ENCODE results near the gene VEZT. TPM values are rescaled to one million over a fixed set of nuclear protein-coding genes. Genes with fewer than 3 reads are reported as not detected.

The VEZT gene
- polyA plus RNA-seq, 1 donor from 2014 or later, result 219 TPM

DNA sequence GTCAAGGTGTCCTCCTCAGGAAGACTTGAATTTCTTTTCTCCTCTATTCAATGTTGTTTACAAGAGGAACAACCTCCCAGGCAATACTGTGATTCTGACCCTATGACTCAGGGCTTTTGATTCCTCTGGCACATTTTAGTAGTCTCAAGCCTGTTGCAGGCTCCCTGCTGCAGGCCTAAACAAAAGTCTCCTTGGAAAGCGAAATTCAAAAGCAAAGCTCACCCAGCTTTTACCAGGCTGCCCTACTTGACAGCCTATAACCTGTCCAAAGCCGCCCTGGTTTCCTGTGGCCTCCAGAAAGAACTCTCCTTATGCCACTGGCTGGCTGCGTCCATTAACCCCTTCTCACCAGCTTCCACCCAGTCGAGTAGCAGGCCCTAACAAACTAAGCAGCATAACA is 11.9 kb upstream of the VEZT start:
- Histone ChIP-seq H3F3A (ENCODE audit: insufficient read depth, low read length, poor library complexity, severe bottlenecking) (no peaks in the 10 kb centered on the region), H3K9me3 (ENCODE audit: low read length) (no peaks in the 10 kb centered on the region), H2AFZ (ENCODE audit: low read depth, low read length) (no peak overlapping the region), H3K27me3 (ENCODE audit: insufficient read depth, low read depth, low read length) (no peaks in the 10 kb centered on the region), H3K9me2 (ENCODE audit: insufficient read depth, low read length) (no peaks in the 10 kb centered on the region), H3K4me2 (ENCODE audit: low read length) (no peak overlapping the region), H3K4me3 (ENCODE audit: low read length) (no peak overlapping the region), H3K79me2 (replicated peaks; ENCODE audit: insufficient read depth, low read length) (peaks cover 26% of the 10 kb centered on the region), H3K36me3 (ENCODE audit: insufficient read depth, low read length) (no peaks in the 10 kb centered on the region), H4K20me1 (ENCODE audit: insufficient read depth) (no peaks in the 10 kb centered on the region), H3K27ac (ENCODE audit: low read length) (no peak overlapping the region), H3K9ac (ENCODE audit: low read length) (no peak overlapping the region)
- TF ChIP-seq RAD21 (conservative IDR thresholded peaks at IDR 0.05) (no peak), TAF1 (IDR thresholded peaks at IDR 0.05; ENCODE audit: low read depth) (no peak)
- TF ChIP-seq, protein P1, sequence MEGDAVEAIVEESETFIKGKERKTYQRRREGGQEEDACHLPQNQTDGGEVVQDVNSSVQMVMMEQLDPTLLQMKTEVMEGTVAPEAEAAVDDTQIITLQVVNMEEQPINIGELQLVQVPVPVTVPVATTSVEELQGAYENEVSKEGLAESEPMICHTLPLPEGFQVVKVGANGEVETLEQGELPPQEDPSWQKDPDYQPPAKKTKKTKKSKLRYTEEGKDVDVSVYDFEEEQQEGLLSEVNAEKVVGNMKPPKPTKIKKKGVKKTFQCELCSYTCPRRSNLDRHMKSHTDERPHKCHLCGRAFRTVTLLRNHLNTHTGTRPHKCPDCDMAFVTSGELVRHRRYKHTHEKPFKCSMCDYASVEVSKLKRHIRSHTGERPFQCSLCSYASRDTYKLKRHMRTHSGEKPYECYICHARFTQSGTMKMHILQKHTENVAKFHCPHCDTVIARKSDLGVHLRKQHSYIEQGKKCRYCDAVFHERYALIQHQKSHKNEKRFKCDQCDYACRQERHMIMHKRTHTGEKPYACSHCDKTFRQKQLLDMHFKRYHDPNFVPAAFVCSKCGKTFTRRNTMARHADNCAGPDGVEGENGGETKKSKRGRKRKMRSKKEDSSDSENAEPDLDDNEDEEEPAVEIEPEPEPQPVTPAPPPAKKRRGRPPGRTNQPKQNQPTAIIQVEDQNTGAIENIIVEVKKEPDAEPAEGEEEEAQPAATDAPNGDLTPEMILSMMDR (IDR thresholded peaks at IDR 0.05; ENCODE audit: poor library complexity, severe bottlenecking), result no peak

DNA sequence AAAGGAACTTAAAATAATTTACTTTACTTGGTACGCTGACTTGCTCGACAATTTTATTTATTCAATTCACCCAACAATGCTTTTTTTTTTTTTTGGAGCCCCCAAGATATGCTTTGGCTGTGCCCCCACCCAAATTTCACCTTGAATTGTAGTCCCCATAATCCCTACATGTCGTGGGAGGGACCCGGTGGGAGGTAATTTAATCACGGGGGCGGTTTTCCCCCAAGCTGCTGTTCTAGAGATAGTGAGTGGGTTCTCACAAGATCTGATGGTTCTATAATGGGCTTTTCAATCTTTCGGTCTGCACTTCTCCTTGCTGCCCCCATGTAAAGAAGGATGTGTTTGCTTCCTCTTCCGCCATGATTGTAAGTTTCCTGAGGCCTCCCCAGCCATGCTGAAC is 10.7 kb upstream of the VEZT start:
- no peak overlapping the region for H3K4me2 ChIP-seq (ENCODE audit: low read length)
- no peaks in the 10 kb centered on the region for H3F3A ChIP-seq (ENCODE audit: insufficient read depth, low read length, poor library complexity, severe bottlenecking)
- no peaks in the 10 kb centered on the region for H3K27me3 ChIP-seq (ENCODE audit: insufficient read depth, low read depth, low read length)
- H3K4me3 ChIP-seq (ENCODE audit: low read length), result no peak overlapping the region
- no peaks in the 10 kb centered on the region for H3K9me2 ChIP-seq (ENCODE audit: insufficient read depth, low read length)
- no peaks in the 10 kb centered on the region for H4K20me1 ChIP-seq (ENCODE audit: insufficient read depth)
- H3K27ac ChIP-seq (ENCODE audit: low read length), result no peak overlapping the region
- H2AFZ ChIP-seq (ENCODE audit: low read depth, low read length), result no peak overlapping the region
- TF ChIP-seq TAF1 (IDR thresholded peaks at IDR 0.05; ENCODE audit: low read depth), result no peak
- TF ChIP-seq, protein P1 (IDR thresholded peaks at IDR 0.05; ENCODE audit: poor library complexity, severe bottlenecking), result no peak
- TF ChIP-seq POLR2AphosphoS5 (IDR thresholded peaks at IDR 0.05), result no peak
- no peak for TF ChIP-seq MXI1 (conservative IDR thresholded peaks at IDR 0.05; ENCODE audit: poor library complexity, severe bottlenecking)
- TF ChIP-seq, protein P2, sequence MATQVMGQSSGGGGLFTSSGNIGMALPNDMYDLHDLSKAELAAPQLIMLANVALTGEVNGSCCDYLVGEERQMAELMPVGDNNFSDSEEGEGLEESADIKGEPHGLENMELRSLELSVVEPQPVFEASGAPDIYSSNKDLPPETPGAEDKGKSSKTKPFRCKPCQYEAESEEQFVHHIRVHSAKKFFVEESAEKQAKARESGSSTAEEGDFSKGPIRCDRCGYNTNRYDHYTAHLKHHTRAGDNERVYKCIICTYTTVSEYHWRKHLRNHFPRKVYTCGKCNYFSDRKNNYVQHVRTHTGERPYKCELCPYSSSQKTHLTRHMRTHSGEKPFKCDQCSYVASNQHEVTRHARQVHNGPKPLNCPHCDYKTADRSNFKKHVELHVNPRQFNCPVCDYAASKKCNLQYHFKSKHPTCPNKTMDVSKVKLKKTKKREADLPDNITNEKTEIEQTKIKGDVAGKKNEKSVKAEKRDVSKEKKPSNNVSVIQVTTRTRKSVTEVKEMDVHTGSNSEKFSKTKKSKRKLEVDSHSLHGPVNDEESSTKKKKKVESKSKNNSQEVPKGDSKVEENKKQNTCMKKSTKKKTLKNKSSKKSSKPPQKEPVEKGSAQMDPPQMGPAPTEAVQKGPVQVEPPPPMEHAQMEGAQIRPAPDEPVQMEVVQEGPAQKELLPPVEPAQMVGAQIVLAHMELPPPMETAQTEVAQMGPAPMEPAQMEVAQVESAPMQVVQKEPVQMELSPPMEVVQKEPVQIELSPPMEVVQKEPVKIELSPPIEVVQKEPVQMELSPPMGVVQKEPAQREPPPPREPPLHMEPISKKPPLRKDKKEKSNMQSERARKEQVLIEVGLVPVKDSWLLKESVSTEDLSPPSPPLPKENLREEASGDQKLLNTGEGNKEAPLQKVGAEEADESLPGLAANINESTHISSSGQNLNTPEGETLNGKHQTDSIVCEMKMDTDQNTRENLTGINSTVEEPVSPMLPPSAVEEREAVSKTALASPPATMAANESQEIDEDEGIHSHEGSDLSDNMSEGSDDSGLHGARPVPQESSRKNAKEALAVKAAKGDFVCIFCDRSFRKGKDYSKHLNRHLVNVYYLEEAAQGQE (IDR thresholded peaks at IDR 0.05; ENCODE audit: borderline replicate concordance), result no peak
- no peak overlapping the region for H3K9ac ChIP-seq (ENCODE audit: low read length)
- no peaks in the 10 kb centered on the region for H3K36me3 ChIP-seq (ENCODE audit: insufficient read depth, low read length)
- peaks cover 33% of the 10 kb centered on the region for H3K79me2 ChIP-seq (replicated peaks; ENCODE audit: insufficient read depth, low read length)
- H3K9me3 ChIP-seq (ENCODE audit: low read length), result no peaks in the 10 kb centered on the region

DNA sequence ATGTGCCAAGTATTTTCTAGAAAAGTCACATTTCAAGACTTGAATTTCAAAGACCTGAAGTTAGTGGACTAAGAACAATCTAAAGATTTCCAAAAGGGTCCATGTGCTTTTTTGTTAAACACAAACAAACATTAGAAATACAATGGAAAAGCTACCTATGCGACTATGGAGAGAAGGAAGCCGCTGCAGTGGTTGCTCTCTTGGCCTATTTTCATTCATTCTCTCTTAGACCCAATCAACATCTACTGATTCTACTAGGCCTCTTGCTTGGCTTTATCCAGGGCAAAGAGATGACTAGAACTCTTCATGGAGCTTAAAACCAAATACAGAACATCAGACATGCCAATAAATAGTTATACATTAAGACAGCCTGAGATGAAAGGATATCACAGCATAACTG is 10.2 kb upstream of the VEZT start:
- H3F3A ChIP-seq (ENCODE audit: insufficient read depth, low read length, poor library complexity, severe bottlenecking), result no peaks in the 10 kb centered on the region
- H2AFZ ChIP-seq (ENCODE audit: low read depth, low read length), result no peak overlapping the region
- no peaks in the 10 kb centered on the region for H4K20me1 ChIP-seq (ENCODE audit: insufficient read depth)
- H3K9me3 ChIP-seq (ENCODE audit: low read length), result no peaks in the 10 kb centered on the region
- H3K36me3 ChIP-seq (ENCODE audit: insufficient read depth, low read length), result no peaks in the 10 kb centered on the region
- H3K4me2 ChIP-seq (ENCODE audit: low read length), result no peak overlapping the region
- no peaks in the 10 kb centered on the region for H3K9me2 ChIP-seq (ENCODE audit: insufficient read depth, low read length)
- H3K9ac ChIP-seq (ENCODE audit: low read length), result no peak overlapping the region
- no peaks in the 10 kb centered on the region for H3K27me3 ChIP-seq (ENCODE audit: insufficient read depth, low read depth, low read length)
- H3K79me2 ChIP-seq (replicated peaks; ENCODE audit: insufficient read depth, low read length), result peaks cover 38% of the 10 kb centered on the region
- no peak for TF ChIP-seq TAF1 (IDR thresholded peaks at IDR 0.05; ENCODE audit: low read depth)
- TF ChIP-seq RAD21 (conservative IDR thresholded peaks at IDR 0.05), result no peak
- TF ChIP-seq POLR2AphosphoS5 (IDR thresholded peaks at IDR 0.05), result no peak
- no peak for TF ChIP-seq EP300 (conservative IDR thresholded peaks at IDR 0.05; ENCODE audit: poor library complexity, severe bottlenecking)
- TF ChIP-seq, protein P2 (IDR thresholded peaks at IDR 0.05; ENCODE audit: borderline replicate concordance), result no peak
- no peak for TF ChIP-seq SMC3 (conservative IDR thresholded peaks at IDR 0.05; ENCODE audit: poor library complexity)
- TF ChIP-seq, protein P1 (IDR thresholded peaks at IDR 0.05; ENCODE audit: poor library complexity, severe bottlenecking), result no peak
- TF ChIP-seq MXI1 (conservative IDR thresholded peaks at IDR 0.05; ENCODE audit: poor library complexity, severe bottlenecking), result no peak
- H3K27ac ChIP-seq (ENCODE audit: low read length), result no peak overlapping the region
- no peak overlapping the region for H3K4me3 ChIP-seq (ENCODE audit: low read length)
